Measurements from ENCODE around the gene TAOK3.
A peak's percentile ranks its signal among the peaks of the same experiment; 100 is the strongest.

TAOK3 gene

DNA sequence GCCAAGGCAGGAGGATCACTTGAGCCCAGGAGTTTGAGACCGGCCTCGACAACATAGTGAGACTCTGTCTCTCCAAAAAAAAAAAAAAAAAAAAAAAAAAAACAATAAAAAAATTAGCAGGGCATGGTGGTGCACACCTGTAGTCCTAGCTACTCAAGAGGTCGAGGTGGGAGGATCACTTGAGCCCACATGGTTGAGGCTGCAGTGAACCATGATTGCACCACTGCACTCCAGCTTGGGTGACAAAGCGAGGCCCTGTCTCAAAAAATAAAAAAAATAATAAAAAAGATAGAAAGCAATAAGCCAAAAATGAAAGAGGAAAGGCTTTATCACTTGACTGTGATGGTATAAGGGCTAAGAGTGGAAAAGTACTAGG lies 247.0 kb downstream of the TAOK3 start:
- ChIA-PET CTCF (interaction anchor here (0.7 kb wide), 1 partner anchor 17 kb away, joined by 6 read pairs; no protein-coding TSS in a partner anchor), POLR2A (ENCODE audit: low non-redundant PET) (no interaction called here)
- peak overlapping the region; percentile 35; the same call in 1 of the 2 replicates for H3K27ac ChIP-seq
- TF ChIP-seq, protein P1, sequence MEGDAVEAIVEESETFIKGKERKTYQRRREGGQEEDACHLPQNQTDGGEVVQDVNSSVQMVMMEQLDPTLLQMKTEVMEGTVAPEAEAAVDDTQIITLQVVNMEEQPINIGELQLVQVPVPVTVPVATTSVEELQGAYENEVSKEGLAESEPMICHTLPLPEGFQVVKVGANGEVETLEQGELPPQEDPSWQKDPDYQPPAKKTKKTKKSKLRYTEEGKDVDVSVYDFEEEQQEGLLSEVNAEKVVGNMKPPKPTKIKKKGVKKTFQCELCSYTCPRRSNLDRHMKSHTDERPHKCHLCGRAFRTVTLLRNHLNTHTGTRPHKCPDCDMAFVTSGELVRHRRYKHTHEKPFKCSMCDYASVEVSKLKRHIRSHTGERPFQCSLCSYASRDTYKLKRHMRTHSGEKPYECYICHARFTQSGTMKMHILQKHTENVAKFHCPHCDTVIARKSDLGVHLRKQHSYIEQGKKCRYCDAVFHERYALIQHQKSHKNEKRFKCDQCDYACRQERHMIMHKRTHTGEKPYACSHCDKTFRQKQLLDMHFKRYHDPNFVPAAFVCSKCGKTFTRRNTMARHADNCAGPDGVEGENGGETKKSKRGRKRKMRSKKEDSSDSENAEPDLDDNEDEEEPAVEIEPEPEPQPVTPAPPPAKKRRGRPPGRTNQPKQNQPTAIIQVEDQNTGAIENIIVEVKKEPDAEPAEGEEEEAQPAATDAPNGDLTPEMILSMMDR (conservative IDR thresholded peaks at IDR 0.05; ENCODE audit: low read depth), result no peak
- DNase-seq (ENCODE audit: low spot score), result no peak

DNA sequence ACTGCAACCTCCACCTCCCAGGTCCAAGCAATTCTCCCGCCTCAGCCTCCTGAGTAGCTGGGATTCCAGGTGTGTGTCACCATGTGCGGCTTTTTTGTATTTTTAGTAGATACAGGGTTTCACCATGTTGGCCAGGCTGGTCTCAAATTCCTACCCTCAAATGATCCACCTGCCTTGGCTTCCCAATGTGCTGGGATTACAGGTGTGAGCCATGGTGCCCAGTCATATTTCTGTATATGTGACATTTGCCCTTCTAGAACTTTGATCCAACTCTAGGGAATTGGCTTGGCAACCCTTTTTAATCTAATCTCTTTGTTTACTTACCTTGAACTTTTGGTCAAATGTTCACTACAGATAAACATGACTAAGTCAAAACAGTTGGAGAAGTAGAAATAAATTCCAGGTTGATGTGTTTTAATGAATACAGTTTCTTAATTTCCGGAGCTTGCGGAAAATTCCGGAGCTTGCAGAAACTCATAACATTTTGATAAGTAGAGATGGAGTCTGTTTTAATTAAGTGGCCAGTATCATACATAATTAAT lies 248.3 kb downstream of the TAOK3 start:
- TF ChIP-seq, protein P1 (conservative IDR thresholded peaks at IDR 0.05; ENCODE audit: low read depth), result no peak
- CTCF ChIA-PET, result interaction anchor here (0.6 kb wide), 1 partner anchor 707 kb away, joined by 4 read pairs; no protein-coding TSS in a partner anchor
- no peak overlapping the region for H3K27ac ChIP-seq
- DNase-seq (ENCODE audit: low spot score), result no peak
- POLR2A ChIA-PET (ENCODE audit: low non-redundant PET), result no interaction called here

DNA sequence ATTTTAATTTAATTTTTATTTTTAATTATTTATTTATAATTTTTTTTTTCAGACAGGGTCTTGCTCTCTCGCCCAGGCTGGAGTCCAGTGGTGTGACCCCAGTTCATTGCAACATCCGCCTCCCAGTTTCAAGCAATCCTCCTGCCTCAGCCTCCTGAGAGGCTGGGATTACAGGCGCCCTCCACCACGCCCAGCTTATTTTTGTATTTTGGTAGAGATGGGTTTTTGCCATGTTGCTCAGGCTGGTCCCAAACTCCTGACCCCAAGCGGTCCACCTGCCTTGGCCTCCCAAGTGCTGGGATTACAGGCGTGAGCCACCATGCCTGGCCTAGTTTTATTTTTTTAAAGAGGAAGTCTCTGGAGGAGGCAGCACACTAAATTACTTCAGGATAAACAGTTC lies 250.4 kb downstream of the TAOK3 start:
- CTCF ChIA-PET, result interaction anchor here (0.9 kb wide), 1 partner anchor 247 kb away, joined by 3 read pairs; no protein-coding TSS in a partner anchor
- DNase-seq (ENCODE audit: low spot score), result no peak
- H3K27ac ChIP-seq, result no peak overlapping the region
- POLR2A ChIA-PET (ENCODE audit: low non-redundant PET), result no interaction called here
- TF ChIP-seq, protein P1 (conservative IDR thresholded peaks at IDR 0.05; ENCODE audit: low read depth), result no peak

DNA sequence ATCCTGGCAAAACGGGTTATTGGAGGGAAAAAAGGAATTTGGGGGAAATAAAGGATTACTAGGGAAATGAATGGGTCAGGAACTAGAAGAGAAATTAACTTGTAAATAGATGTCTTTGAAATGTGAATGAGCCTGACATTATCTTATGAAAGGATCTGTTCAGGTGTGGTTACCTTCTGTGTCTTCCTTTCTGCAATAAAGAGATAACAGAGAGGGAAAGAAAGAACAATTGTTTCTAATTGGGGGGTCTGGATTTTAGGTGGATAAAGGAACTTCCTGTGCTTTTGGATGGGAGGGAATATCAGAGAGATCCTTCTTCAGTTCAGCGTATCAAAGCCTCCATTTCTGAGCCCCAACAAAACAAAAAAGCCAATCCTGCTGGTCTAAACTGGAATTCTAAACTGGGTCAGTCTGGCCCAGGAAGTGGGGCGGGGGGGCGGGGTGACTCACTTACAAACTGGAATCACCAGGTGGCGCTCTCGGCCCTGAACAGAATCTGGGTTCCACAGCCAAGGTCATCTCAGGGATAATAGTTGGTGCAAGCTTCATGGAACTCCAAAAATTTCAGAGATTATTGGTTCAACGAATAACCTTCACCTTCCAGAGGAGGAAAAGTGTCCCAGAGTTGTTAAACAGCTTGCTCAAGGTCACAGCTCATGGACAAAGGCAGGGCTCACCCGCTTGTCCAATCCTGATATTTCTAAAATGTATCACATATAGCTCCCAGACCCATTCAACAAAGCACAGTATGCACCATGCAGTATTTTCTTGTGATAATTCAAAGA lies 251.9 kb downstream of the TAOK3 start:
- H3K27ac ChIP-seq, result peak overlapping the region; percentile 55
- ChIA-PET POLR2A (ENCODE audit: low non-redundant PET) (interaction anchor here (0.7 kb wide), 1 partner anchor 255 kb away, joined by 3 read pairs; no protein-coding TSS in a partner anchor), CTCF (interaction anchor here (0.5 to 1.5 kb wide), 11 partner anchors 14 to 255 kb away, joined by 3 to 7 read pairs (median 5); partner anchors contain the start of genes PEBP1, SUDS3 and VSIG10)
- TF ChIP-seq, protein P1 (conservative IDR thresholded peaks at IDR 0.05; ENCODE audit: low read depth), result peak; percentile 71
- DNase-seq (ENCODE audit: low spot score), result peak; percentile 92

DNA sequence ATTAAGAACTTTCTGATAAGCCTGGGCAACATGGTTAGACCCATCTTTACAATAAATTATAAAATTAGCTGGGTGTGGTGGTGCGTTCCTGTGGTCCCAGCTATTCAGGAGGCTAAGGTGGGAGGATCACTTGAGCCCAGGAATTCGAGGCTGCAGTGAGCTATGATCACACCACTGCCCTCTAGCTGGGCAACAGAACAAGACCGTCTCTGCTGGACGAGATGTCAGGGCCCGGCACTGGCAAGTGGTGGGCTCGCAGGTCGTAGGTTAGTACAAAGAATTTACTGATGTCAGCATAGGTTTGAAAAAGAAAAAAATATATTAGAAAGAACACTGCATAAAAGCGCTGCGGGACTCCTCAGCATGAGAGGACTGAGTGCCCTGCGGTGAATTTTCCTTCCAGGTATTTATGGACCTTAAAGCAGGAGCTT lies 253.2 kb downstream of the TAOK3 start:
- POLR2A ChIA-PET (ENCODE audit: low non-redundant PET), result no interaction called here
- no peak overlapping the region for H3K27ac ChIP-seq
- TF ChIP-seq, protein P1 (conservative IDR thresholded peaks at IDR 0.05; ENCODE audit: low read depth), result no peak
- CTCF ChIA-PET, result no interaction called here
- DNase-seq (ENCODE audit: low spot score), result no peak

DNA sequence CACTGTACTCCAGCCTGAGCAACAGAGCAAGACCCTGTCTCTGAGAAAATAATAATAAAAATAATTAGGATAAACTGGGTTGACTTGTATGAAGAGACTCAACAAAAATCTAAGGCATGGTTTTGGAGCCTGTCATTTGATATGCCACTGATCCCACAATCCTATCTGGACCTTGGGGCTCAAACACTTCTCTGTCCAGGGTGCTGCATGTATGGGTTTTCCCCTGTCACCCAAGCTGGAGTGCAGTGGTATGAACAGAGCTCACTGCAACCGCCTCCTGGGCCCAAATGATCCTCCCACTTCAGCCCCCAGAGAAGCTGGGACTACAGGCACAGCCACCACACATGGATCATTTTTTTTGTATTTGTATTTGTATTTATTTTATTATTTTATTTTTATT lies 263.6 kb downstream of the TAOK3 start:
- ChIA-PET POLR2A (ENCODE audit: low non-redundant PET) (no interaction called here), CTCF (no interaction called here)
- TF ChIP-seq, protein P1 (conservative IDR thresholded peaks at IDR 0.05; ENCODE audit: low read depth), result no peak
- H3K27ac ChIP-seq, result no peak overlapping the region
- DNase-seq (ENCODE audit: low spot score), result no peak
